HCT116 (cell line): ENCODE results near the gene NFASC.

Experiments
- CEBPB ChIP-seq: IDR thresholded peaks from 2 replicates; pipeline ENCODE4 v1.6.1; 2012; ENCODE audit warnings: low read depth
- ELF1 ChIP-seq: IDR thresholded peaks from 2 replicates; pipeline ENCODE4 v1.6.1; 2012; ENCODE audit warnings: low read depth, borderline replicate concordance
- POLR2A ChIP-seq: IDR thresholded peaks from 2 replicates; pipeline ENCODE4 v1.7.0; 2011; ENCODE audit warnings: borderline replicate concordance; ENCODE audit not compliant: insufficient read depth, insufficient read length; ENCODE audit errors: extremely low read depth
- POLR2AphosphoS5 ChIP-seq: IDR thresholded peaks from 2 replicates; pipeline ENCODE4 v1.6.1; 2011; ENCODE audit warnings: mild to moderate bottlenecking, low read depth, low read length, moderate library complexity
- SP1 ChIP-seq: IDR thresholded peaks from 2 replicates; pipeline ENCODE4 v1.6.1; 2012; ENCODE audit warnings: low read depth
- TCF7L2 ChIP-seq: IDR thresholded peaks from 2 replicates; pipeline ENCODE4 v1.7.0; 2011; ENCODE audit warnings: borderline replicate concordance, inconsistent platforms; ENCODE audit not compliant: insufficient read depth, insufficient read length; ENCODE audit errors: extremely low read depth
- YY1 ChIP-seq: IDR thresholded peaks from 2 replicates; pipeline ENCODE4 v1.6.1; 2011; ENCODE audit warnings: low read length, low read depth, moderate library complexity, mild to moderate bottlenecking; ENCODE audit not compliant: insufficient replicate concordance; ENCODE audit errors: extremely low read depth
- TF ChIP-seq, protein P1 (sequence below), 3 experiments: fragments of 200-600 bp in 1 of 3; sonication (generic) in 1 of 3; IDR thresholded peaks in 2 of 3; conservative IDR thresholded peaks in 1 of 3; 2 replicates each; pipeline ENCODE4 v1.5.1; 2012 to 2017; ENCODE audit warnings: low read depth in 2 of 3, low read length in 2 of 3, antibody characterized with exemption in 1 of 3, borderline replicate concordance in 1 of 3, control low read depth in 1 of 3, mild to moderate bottlenecking in 1 of 3, mixed read lengths in 1 of 3, mixed run types in 1 of 3, moderate library complexity in 1 of 3; ENCODE audit not compliant: insufficient read depth in 1 of 3
- TF ChIP-seq, protein P2 (sequence below): IDR thresholded peaks from 2 replicates; pipeline ENCODE4 v1.6.1; 2012
- TF ChIP-seq, protein P3 (sequence below): IDR thresholded peaks from 2 replicates; pipeline ENCODE4 v1.6.1; 2011; ENCODE audit warnings: mild to moderate bottlenecking, low read length, moderate library complexity; ENCODE audit not compliant: insufficient replicate concordance; ENCODE audit errors: extremely low read depth
- TF ChIP-seq, protein P4 (sequence below): IDR thresholded peaks from 2 replicates; pipeline ENCODE4 v1.6.1; 2012; ENCODE audit warnings: low read depth

DNA sequence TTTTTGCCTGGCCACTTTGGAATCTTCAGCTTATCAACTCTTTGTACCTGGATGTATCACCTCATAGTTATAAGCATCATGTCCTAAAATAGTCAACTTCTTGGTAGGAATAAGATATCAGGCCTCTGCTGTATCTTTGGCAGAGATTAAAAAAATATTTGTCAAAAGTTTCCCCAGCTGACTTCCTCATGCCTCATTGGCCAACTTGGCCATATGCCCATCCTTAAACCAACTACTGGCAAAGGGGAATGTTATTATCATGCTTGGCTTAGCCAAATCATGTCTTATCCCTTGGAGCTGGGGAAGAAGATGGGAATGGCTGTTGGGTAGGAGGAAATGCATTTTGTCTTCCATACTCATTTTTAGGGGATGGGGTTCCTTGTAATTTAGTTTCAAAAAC, 23.4 kb downstream of the NFASC start:
- no peak for TF ChIP-seq ELF1
- TF ChIP-seq, protein P1, sequence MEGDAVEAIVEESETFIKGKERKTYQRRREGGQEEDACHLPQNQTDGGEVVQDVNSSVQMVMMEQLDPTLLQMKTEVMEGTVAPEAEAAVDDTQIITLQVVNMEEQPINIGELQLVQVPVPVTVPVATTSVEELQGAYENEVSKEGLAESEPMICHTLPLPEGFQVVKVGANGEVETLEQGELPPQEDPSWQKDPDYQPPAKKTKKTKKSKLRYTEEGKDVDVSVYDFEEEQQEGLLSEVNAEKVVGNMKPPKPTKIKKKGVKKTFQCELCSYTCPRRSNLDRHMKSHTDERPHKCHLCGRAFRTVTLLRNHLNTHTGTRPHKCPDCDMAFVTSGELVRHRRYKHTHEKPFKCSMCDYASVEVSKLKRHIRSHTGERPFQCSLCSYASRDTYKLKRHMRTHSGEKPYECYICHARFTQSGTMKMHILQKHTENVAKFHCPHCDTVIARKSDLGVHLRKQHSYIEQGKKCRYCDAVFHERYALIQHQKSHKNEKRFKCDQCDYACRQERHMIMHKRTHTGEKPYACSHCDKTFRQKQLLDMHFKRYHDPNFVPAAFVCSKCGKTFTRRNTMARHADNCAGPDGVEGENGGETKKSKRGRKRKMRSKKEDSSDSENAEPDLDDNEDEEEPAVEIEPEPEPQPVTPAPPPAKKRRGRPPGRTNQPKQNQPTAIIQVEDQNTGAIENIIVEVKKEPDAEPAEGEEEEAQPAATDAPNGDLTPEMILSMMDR (IDR thresholded peaks at IDR 0.05 in 2 of 3, conservative IDR thresholded peaks at IDR 0.05 in 1 of 3; ENCODE audit: borderline replicate concordance in 1 of 3, insufficient read depth in 1 of 3, low read depth in 2 of 3, low read length in 2 of 3): no peak
- TF ChIP-seq POLR2A: no peak
- no peak for TF ChIP-seq SP1
- TF ChIP-seq, protein P2, sequence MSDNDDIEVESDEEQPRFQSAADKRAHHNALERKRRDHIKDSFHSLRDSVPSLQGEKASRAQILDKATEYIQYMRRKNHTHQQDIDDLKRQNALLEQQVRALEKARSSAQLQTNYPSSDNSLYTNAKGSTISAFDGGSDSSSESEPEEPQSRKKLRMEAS: no peak
- TF ChIP-seq CEBPB: no peak
- TF ChIP-seq TCF7L2: no peak
- no peak for TF ChIP-seq YY1
- TF ChIP-seq, protein P3, sequence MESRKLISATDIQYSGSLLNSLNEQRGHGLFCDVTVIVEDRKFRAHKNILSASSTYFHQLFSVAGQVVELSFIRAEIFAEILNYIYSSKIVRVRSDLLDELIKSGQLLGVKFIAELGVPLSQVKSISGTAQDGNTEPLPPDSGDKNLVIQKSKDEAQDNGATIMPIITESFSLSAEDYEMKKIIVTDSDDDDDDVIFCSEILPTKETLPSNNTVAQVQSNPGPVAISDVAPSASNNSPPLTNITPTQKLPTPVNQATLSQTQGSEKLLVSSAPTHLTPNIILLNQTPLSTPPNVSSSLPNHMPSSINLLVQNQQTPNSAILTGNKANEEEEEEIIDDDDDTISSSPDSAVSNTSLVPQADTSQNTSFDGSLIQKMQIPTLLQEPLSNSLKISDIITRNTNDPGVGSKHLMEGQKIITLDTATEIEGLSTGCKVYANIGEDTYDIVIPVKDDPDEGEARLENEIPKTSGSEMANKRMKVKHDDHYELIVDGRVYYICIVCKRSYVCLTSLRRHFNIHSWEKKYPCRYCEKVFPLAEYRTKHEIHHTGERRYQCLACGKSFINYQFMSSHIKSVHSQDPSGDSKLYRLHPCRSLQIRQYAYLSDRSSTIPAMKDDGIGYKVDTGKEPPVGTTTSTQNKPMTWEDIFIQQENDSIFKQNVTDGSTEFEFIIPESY: no peak
- TF ChIP-seq, protein P4, sequence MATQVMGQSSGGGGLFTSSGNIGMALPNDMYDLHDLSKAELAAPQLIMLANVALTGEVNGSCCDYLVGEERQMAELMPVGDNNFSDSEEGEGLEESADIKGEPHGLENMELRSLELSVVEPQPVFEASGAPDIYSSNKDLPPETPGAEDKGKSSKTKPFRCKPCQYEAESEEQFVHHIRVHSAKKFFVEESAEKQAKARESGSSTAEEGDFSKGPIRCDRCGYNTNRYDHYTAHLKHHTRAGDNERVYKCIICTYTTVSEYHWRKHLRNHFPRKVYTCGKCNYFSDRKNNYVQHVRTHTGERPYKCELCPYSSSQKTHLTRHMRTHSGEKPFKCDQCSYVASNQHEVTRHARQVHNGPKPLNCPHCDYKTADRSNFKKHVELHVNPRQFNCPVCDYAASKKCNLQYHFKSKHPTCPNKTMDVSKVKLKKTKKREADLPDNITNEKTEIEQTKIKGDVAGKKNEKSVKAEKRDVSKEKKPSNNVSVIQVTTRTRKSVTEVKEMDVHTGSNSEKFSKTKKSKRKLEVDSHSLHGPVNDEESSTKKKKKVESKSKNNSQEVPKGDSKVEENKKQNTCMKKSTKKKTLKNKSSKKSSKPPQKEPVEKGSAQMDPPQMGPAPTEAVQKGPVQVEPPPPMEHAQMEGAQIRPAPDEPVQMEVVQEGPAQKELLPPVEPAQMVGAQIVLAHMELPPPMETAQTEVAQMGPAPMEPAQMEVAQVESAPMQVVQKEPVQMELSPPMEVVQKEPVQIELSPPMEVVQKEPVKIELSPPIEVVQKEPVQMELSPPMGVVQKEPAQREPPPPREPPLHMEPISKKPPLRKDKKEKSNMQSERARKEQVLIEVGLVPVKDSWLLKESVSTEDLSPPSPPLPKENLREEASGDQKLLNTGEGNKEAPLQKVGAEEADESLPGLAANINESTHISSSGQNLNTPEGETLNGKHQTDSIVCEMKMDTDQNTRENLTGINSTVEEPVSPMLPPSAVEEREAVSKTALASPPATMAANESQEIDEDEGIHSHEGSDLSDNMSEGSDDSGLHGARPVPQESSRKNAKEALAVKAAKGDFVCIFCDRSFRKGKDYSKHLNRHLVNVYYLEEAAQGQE: no peak
- no peak for TF ChIP-seq POLR2AphosphoS5
